K562 (cell line): ENCODE results near the gene PPM1G.

Source experiments
- CHD4 ChIP-seq: fragments of 200-600 bp; sonication (generic); IDR thresholded peaks from 3 replicates; pipeline ENCODE4 v1.6.1; 2012; ENCODE audit warnings: low read depth, mild to moderate bottlenecking, mixed read lengths, low read length, inconsistent platforms; ENCODE audit not compliant: insufficient read depth, insufficient replicate concordance, poor library complexity, severe bottlenecking
- CLOCK ChIP-seq: fragments of 250-450 bp; sonication (Bioruptor Pico); IDR thresholded peaks from 2 replicates; pipeline ENCODE4 v1.4.0; 2020; ENCODE audit warnings: mild to moderate bottlenecking, moderate library complexity, borderline replicate concordance
- CTCF ChIP-seq, 3 experiments: IDR thresholded peaks in 2 of 3; conservative IDR thresholded peaks in 1 of 3; 2 replicates each; pipeline ENCODE4 v1.5.1; 2011 to 2012; ENCODE audit warnings: low read length in 3 of 3, mild to moderate bottlenecking in 3 of 3, control low read depth in 2 of 3, improper control_type of control experiment in 1 of 3, inconsistent platforms in 1 of 3, low read depth in 1 of 3, mixed read lengths in 1 of 3, moderate library complexity in 1 of 3; ENCODE audit not compliant: insufficient read depth in 2 of 3
- ESRRA ChIP-seq: fragments of 450-650 bp; IDR thresholded peaks from 2 replicates; pipeline ENCODE4 v1.6.1; 2014; ENCODE audit warnings: low read depth, mild to moderate bottlenecking, moderate library complexity, borderline replicate concordance
- MYC ChIP-seq, 2 experiments: fragments of 250-450 bp in 1 of 2; sonication (Bioruptor Pico) in 1 of 2; IDR thresholded peaks; 2 replicates each; pipeline versions ENCODE4 v1.5.1 to v1.6.1; 2012 to 2021; ENCODE audit warnings: low read depth in 2 of 2, borderline replicate concordance in 1 of 2, improper control_type of control experiment in 1 of 2, low read length in 1 of 2, mild to moderate bottlenecking in 1 of 2, moderate library complexity in 1 of 2
- PATZ1 ChIP-seq: fragments of 250-450 bp; sonication (Bioruptor Pico); IDR thresholded peaks from 2 replicates; pipeline ENCODE4 v1.5.0; 2020; ENCODE audit warnings: mild to moderate bottlenecking, borderline replicate concordance
- SRF ChIP-seq, 2 experiments: fragments of 250-450, 450-650 bp in 1 of 2; sonication (Bioruptor Pico) in 1 of 2; sonication (generic) in 1 of 2; formaldehyde crosslinking; IDR thresholded peaks; 2 replicates each; pipeline versions ENCODE4 v1.5.0 to v1.5.1; 2020 to 2022; ENCODE audit warnings: mild to moderate bottlenecking in 1 of 2, missing genetic modification reagents in 1 of 2
- USF2 ChIP-seq: sonication (generic); formaldehyde crosslinking; IDR thresholded peaks from 2 replicates; pipeline ENCODE4 v1.5.0; 2020; ENCODE audit warnings: missing genetic modification reagents
- ZNF232 ChIP-seq: sonication (generic); formaldehyde crosslinking; IDR thresholded peaks from 2 replicates; pipeline ENCODE4 v1.8.0; 2022; ENCODE audit warnings: mild to moderate bottlenecking, missing genetic modification reagents
- ZZZ3 ChIP-seq: fragments of 450-650 bp; IDR thresholded peaks from 2 replicates; pipeline ENCODE4 v1.6.1; 2016; ENCODE audit warnings: antibody characterized with exemption, mild to moderate bottlenecking, moderate library complexity
- TF ChIP-seq, protein P1 (sequence below), 2 experiments: fragments of 450-650 bp; formaldehyde crosslinking in 1 of 2; IDR thresholded peaks; 2 replicates each; pipeline versions ENCODE4 v1.4.0 to v1.6.1; 2014 to 2020; ENCODE audit warnings: mild to moderate bottlenecking in 2 of 2, borderline replicate concordance in 1 of 2, low read depth in 1 of 2
- TF ChIP-seq, protein P2 (sequence below): fragments of 450-650 bp; formaldehyde crosslinking; IDR thresholded peaks from 2 replicates; pipeline ENCODE4 v1.4.0; 2020; ENCODE audit warnings: mild to moderate bottlenecking, moderate library complexity

DNA sequence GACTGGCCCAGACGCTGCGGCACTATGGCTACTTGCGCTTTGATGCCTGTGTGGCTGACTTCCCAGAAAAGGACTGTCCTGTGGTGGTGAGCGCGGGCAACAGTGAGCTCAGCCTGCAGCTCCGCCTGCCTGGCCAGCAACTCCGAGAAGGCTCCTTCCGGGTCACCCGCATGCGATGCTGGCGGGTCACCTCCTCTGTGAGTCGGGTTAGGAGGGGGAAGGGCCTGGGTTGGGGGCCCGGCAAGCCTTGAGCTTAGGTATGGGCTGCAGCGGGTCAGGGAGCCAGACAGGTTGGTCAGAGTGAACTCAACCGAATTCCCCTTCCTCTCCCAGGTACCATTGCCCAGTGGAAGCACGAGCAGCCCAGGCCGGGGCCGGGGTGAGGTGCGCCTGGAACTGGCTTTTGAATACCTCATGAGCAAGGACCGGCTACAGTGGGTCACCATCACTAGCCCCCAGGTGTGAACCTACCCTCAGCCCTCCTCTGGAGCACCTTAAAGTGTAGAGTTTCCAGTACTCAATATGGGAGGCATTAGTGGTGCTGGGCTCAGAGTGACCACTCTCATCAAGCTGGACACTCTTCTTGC, 33.8 kb downstream of the PPM1G start:
- TF ChIP-seq CTCF (IDR thresholded peaks at IDR 0.05 in 2 of 3, conservative IDR thresholded peaks at IDR 0.05 in 1 of 3; ENCODE audit: insufficient read depth in 2 of 3, low read depth in 1 of 3, low read length in 3 of 3) (no peak), CLOCK (CRISPR knock-in tag) (no peak), ZNF232 (CRISPR knock-in tag) (no peak), USF2 (CRISPR knock-in tag) (no peak), ZZZ3 (no peak), ESRRA (no peak), PATZ1 (no peak), CHD4 (no peak), MYC (IDR thresholded peaks at IDR 0.05; ENCODE audit: low read depth, low read length) (no peak), MYC (CRISPR knock-in tag; IDR thresholded peaks at IDR 0.05; ENCODE audit: borderline replicate concordance, low read depth) (no peak), SRF (CRISPR knock-in tag; IDR thresholded peaks at IDR 0.05) (no peak)
- TF ChIP-seq, protein P1, sequence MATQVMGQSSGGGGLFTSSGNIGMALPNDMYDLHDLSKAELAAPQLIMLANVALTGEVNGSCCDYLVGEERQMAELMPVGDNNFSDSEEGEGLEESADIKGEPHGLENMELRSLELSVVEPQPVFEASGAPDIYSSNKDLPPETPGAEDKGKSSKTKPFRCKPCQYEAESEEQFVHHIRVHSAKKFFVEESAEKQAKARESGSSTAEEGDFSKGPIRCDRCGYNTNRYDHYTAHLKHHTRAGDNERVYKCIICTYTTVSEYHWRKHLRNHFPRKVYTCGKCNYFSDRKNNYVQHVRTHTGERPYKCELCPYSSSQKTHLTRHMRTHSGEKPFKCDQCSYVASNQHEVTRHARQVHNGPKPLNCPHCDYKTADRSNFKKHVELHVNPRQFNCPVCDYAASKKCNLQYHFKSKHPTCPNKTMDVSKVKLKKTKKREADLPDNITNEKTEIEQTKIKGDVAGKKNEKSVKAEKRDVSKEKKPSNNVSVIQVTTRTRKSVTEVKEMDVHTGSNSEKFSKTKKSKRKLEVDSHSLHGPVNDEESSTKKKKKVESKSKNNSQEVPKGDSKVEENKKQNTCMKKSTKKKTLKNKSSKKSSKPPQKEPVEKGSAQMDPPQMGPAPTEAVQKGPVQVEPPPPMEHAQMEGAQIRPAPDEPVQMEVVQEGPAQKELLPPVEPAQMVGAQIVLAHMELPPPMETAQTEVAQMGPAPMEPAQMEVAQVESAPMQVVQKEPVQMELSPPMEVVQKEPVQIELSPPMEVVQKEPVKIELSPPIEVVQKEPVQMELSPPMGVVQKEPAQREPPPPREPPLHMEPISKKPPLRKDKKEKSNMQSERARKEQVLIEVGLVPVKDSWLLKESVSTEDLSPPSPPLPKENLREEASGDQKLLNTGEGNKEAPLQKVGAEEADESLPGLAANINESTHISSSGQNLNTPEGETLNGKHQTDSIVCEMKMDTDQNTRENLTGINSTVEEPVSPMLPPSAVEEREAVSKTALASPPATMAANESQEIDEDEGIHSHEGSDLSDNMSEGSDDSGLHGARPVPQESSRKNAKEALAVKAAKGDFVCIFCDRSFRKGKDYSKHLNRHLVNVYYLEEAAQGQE (IDR thresholded peaks at IDR 0.05; ENCODE audit: borderline replicate concordance), result no peak
- TF ChIP-seq, protein P1 (CRISPR knock-in tag; IDR thresholded peaks at IDR 0.05; ENCODE audit: low read depth), result no peak
- TF ChIP-seq, protein P2, sequence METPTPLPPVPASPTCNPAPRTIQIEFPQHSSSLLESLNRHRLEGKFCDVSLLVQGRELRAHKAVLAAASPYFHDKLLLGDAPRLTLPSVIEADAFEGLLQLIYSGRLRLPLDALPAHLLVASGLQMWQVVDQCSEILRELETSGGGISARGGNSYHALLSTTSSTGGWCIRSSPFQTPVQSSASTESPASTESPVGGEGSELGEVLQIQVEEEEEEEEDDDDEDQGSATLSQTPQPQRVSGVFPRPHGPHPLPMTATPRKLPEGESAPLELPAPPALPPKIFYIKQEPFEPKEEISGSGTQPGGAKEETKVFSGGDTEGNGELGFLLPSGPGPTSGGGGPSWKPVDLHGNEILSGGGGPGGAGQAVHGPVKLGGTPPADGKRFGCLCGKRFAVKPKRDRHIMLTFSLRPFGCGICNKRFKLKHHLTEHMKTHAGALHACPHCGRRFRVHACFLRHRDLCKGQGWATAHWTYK (CRISPR knock-in tag), result no peak
